HepG2 (cell line): ENCODE data around the gene RAB40C. TPM values are rescaled to one million over a fixed set of nuclear protein-coding genes. Genes with fewer than 3 reads are reported as not detected.

ENCODE experiments used
- EP300 ChIP-seq, 3 experiments: sonication (generic) in 1 of 3; formaldehyde crosslinking in 1 of 3; IDR thresholded peaks; 2 replicates each; pipeline versions ENCODE4 v1.5.1 to v1.6.1; 2011 to 2020; ENCODE audit warnings: low read depth in 2 of 3, low read length in 2 of 3, borderline replicate concordance in 1 of 3, improper control_type of control experiment in 1 of 3, mild to moderate bottlenecking in 1 of 3, missing genetic modification reagents in 1 of 3, moderate library complexity in 1 of 3
- FOXJ3 ChIP-seq: sonication (generic); formaldehyde crosslinking; IDR thresholded peaks from 2 replicates; pipeline ENCODE4 v1.4.0; 2020; ENCODE audit warnings: missing genetic modification reagents, mild to moderate bottlenecking, borderline replicate concordance
- KLF6 ChIP-seq: IDR thresholded peaks from 2 replicates; pipeline ENCODE4 v1.8.0; 2016; ENCODE audit warnings: missing biosample characterization, missing genetic modification reagents
- NCOA2 ChIP-seq: sonication (generic); formaldehyde crosslinking; IDR thresholded peaks from 2 replicates; pipeline ENCODE4 v1.8.0; 2022; ENCODE audit warnings: inconsistent platforms
- NFE2 ChIP-seq: sonication (generic); formaldehyde crosslinking; IDR thresholded peaks from 2 replicates; pipeline ENCODE4 v1.4.0; 2020; ENCODE audit warnings: missing genetic modification reagents
- NR2F2 ChIP-seq: IDR thresholded peaks from 2 replicates; pipeline ENCODE4 v1.6.1; 2012; ENCODE audit warnings: low read depth, inconsistent platforms, borderline replicate concordance
- PHB2 ChIP-seq: fragments of 450-650 bp; IDR thresholded peaks from 2 replicates; pipeline ENCODE4 v1.6.1; 2018; ENCODE audit not compliant: partially characterized antibody
- SNAI1 ChIP-seq: sonication (generic); formaldehyde crosslinking; IDR thresholded peaks from 2 replicates; pipeline ENCODE4 v1.5.0; 2020; ENCODE audit warnings: mild to moderate bottlenecking, missing genetic modification reagents, borderline replicate concordance
- SNAPC2 ChIP-seq: sonication (generic); formaldehyde crosslinking; IDR thresholded peaks from 2 replicates; pipeline ENCODE4 v1.8.1; 2022; ENCODE audit warnings: mild to moderate bottlenecking, missing genetic modification reagents
- SRY ChIP-seq: sonication (generic); formaldehyde crosslinking; IDR thresholded peaks from 2 replicates; pipeline ENCODE4 v1.8.0; 2022; ENCODE audit warnings: mild to moderate bottlenecking, missing genetic modification reagents
- THYN1 ChIP-seq: sonication (generic); formaldehyde crosslinking; IDR thresholded peaks from 2 replicates; pipeline ENCODE4 v1.8.1; 2023; ENCODE audit warnings: low read depth, mild to moderate bottlenecking, moderate library complexity, missing genetic modification reagents, borderline replicate concordance
- ZKSCAN1 ChIP-seq: fragments of 150-350 bp; IDR thresholded peaks from 2 replicates; pipeline ENCODE4 v1.6.1; 2014; ENCODE audit warnings: low read length
- ZMYM2 ChIP-seq: sonication (generic); formaldehyde crosslinking; IDR thresholded peaks from 2 replicates; pipeline ENCODE4 v1.8.0; 2022; ENCODE audit warnings: mild to moderate bottlenecking, missing genetic modification reagents
- ZNF124 ChIP-seq: sonication (generic); formaldehyde crosslinking; IDR thresholded peaks from 2 replicates; pipeline ENCODE4 v1.4.0; 2020; ENCODE audit warnings: missing genetic modification reagents
- ZNF18 ChIP-seq: sonication (generic); formaldehyde crosslinking; IDR thresholded peaks from 2 replicates; pipeline ENCODE4 v1.8.0; 2022; ENCODE audit warnings: mild to moderate bottlenecking, missing genetic modification reagents; ENCODE audit not compliant: insufficient replicate concordance
- ZNF263 ChIP-seq: sonication (generic); formaldehyde crosslinking; IDR thresholded peaks from 2 replicates; pipeline ENCODE4 v1.4.0; 2020; ENCODE audit warnings: missing genetic modification reagents
- ZNF282 ChIP-seq: fragments of 450-650 bp; IDR thresholded peaks from 2 replicates; pipeline ENCODE4 v1.6.1; 2018; ENCODE audit not compliant: partially characterized antibody
- ZNF367 ChIP-seq: sonication (generic); formaldehyde crosslinking; IDR thresholded peaks from 2 replicates; pipeline ENCODE4 v1.4.0; 2020; ENCODE audit warnings: missing genetic modification reagents, borderline replicate concordance
- ZNF546 ChIP-seq: sonication (generic); formaldehyde crosslinking; conservative IDR thresholded peaks from 2 replicates; pipeline ENCODE4 v1.8.1; 2023; ENCODE audit warnings: mild to moderate bottlenecking, missing genetic modification reagents
- ZNF749 ChIP-seq: sonication (generic); formaldehyde crosslinking; IDR thresholded peaks from 2 replicates; pipeline ENCODE4 v1.8.0; 2022; ENCODE audit warnings: mild to moderate bottlenecking, missing genetic modification reagents, moderate library complexity, borderline replicate concordance
- polyA plus RNA-seq, 8 experiments: library from polyadenylated mRNA; depleted of rRNA in 3 of 8; stranded (reverse) in 7 of 8; unstranded in 1 of 8; fragments of >200 nt; fragmentation: Illumina TruSeq in 4 of 8; extraction: Trizol in 4 of 8; gene quantifications; 2 replicates each; pipeline versions ENCODE4 v1.2.1 to v1.2.3, GENCODE V29; 2011 to 2016; ENCODE audit warnings: low read depth in 4 of 8, missing spikeins in 1 of 8, mixed read lengths in 1 of 8; ENCODE audit not compliant: insufficient read depth in 1 of 8
- total RNA-seq, 5 experiments: library from RNA; depleted of rRNA; stranded (reverse); fragments of >200 nt; fragmentation: Illumina TruSeq; extraction: Trizol; gene quantifications; 2 replicates each; pipeline ENCODE4 v1.2.3, GENCODE V29; 2016; ENCODE audit warnings: low read depth in 1 of 5
- TF ChIP-seq, protein P1 (sequence below): sonication (generic); formaldehyde crosslinking; IDR thresholded peaks from 2 replicates; pipeline ENCODE4 v1.4.0; 2020; ENCODE audit warnings: missing genetic modification reagents
- TF ChIP-seq, protein P2 (sequence below): sonication (generic); formaldehyde crosslinking; IDR thresholded peaks from 2 replicates; pipeline ENCODE4 v1.4.0; 2020; ENCODE audit warnings: missing genetic modification reagents, borderline replicate concordance
- TF ChIP-seq, protein P3 (sequence below): sonication (generic); formaldehyde crosslinking; IDR thresholded peaks from 2 replicates; pipeline ENCODE4 v1.4.0; 2020; ENCODE audit warnings: missing genetic modification reagents

The RAB40C gene
- total and polyA plus RNA-seq, 2 of the 13 experiments (the other 11 are each of a cell fraction or from before 2014, with no cell fraction given) = 7.7 to 11.5 TPM

DNA sequence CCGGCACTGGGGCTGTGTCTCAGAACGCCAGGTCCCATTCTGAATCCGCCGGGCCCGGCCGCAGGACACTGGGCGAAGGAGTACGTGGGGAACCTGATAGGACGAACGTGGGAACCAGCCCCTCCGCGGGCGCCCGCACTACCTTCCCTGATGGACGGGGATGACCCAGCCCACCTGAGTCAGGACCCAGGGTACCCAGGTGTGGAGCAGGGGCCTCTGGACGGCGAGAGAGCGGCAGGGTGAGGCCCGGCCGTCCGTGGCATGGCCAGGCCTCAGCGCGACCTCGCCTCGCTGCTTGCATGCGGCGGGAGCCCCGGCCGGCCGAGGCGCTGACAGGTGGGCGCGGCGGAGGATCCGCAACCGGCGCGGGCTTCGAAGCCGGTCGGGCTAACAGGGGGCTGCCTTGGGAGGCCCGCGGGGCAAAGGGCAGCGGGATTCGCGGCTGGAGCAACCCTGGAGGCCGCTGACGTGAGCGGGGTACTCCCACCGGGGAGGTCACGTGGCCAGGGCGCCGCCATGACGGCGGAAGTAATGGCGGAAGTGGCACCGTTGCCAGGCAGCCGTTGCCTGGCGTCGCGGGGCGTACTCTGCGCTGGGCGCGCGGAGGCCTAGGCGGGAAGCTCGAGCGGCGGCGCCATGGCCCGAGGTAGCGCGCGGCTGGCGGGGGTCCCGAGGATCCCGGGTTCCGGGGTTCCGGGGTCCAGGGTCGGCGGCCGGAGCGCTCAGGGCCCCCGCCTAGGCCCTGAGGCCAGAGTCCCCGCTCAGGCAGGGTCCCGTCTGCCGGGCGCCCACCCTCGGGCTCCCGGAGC is 59.1 kb downstream of the RAB40C start, which contains the start of gene WDR90 (continued):
- TF ChIP-seq KLF6 (CRISPR knock-in tag) (peak; percentile 36; the same call in 1 of the 2 replicates), PHB2 (no peak), ZNF124 (CRISPR knock-in tag) (no peak; the same call in 1 of the 2 replicates), SNAI1 (CRISPR knock-in tag) (no peak), ZNF282 (no peak), ZMYM2 (CRISPR knock-in tag) (no peak), FOXJ3 (CRISPR knock-in tag) (no peak), ZNF367 (CRISPR knock-in tag) (no peak; the same call in 1 of the 2 replicates), ZNF263 (CRISPR knock-in tag) (peak; percentile 63; the same call in 1 of the 2 replicates), ZNF18 (CRISPR knock-in tag) (peak; percentile 97), ZKSCAN1 (no peak; the same call in 1 of the 2 replicates), SRY (CRISPR knock-in tag) (peak; percentile 91), NR2F2 (0 out of 2 replicates have a peak, but pooled peaks have one; percentile 40), ZNF546 (CRISPR knock-in tag) (0 out of 2 replicates have a peak, but pooled peaks have one; percentile 85), EP300 (IDR thresholded peaks at IDR 0.05; ENCODE audit: low read depth in 2 of 2, low read length in 2 of 2) (0 out of 4 replicates have a peak, but pooled peaks of 1 of the 2 experiments have one; percentile 42), EP300 (CRISPR knock-in tag; IDR thresholded peaks at IDR 0.05; ENCODE audit: borderline replicate concordance) (peak; percentile 27; the same call in 1 of the 2 replicates), THYN1 (no peak), ZNF749 (CRISPR knock-in tag) (no peak), SNAPC2 (CRISPR knock-in tag) (peak; percentile 93; the same call in 1 of the 2 replicates), NCOA2 (0 out of 2 replicates have a peak, but pooled peaks have one; percentile 48), NFE2 (no peak)
- TF ChIP-seq, protein P1, sequence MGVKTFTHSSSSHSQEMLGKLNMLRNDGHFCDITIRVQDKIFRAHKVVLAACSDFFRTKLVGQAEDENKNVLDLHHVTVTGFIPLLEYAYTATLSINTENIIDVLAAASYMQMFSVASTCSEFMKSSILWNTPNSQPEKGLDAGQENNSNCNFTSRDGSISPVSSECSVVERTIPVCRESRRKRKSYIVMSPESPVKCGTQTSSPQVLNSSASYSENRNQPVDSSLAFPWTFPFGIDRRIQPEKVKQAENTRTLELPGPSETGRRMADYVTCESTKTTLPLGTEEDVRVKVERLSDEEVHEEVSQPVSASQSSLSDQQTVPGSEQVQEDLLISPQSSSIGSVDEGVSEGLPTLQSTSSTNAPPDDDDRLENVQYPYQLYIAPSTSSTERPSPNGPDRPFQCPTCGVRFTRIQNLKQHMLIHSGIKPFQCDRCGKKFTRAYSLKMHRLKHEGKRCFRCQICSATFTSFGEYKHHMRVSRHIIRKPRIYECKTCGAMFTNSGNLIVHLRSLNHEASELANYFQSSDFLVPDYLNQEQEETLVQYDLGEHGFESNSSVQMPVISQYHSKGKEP (CRISPR knock-in tag) = no peak
- TF ChIP-seq, protein P2, sequence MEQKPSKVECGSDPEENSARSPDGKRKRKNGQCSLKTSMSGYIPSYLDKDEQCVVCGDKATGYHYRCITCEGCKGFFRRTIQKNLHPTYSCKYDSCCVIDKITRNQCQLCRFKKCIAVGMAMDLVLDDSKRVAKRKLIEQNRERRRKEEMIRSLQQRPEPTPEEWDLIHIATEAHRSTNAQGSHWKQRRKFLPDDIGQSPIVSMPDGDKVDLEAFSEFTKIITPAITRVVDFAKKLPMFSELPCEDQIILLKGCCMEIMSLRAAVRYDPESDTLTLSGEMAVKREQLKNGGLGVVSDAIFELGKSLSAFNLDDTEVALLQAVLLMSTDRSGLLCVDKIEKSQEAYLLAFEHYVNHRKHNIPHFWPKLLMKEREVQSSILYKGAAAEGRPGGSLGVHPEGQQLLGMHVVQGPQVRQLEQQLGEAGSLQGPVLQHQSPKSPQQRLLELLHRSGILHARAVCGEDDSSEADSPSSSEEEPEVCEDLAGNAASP = no peak
- TF ChIP-seq, protein P3, sequence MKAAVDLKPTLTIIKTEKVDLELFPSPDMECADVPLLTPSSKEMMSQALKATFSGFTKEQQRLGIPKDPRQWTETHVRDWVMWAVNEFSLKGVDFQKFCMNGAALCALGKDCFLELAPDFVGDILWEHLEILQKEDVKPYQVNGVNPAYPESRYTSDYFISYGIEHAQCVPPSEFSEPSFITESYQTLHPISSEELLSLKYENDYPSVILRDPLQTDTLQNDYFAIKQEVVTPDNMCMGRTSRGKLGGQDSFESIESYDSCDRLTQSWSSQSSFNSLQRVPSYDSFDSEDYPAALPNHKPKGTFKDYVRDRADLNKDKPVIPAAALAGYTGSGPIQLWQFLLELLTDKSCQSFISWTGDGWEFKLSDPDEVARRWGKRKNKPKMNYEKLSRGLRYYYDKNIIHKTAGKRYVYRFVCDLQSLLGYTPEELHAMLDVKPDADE (CRISPR knock-in tag) = no peak
